Vagina (tissue), 2 donors: ENCODE measurements around the gene ZNF160. TPM values are rescaled to one million over a fixed set of nuclear protein-coding genes. Genes with fewer than 3 reads are reported as not detected.
"Not testable (repeated sequence)": the region's sequence is repeated elsewhere in the genome, so short reads cannot be mapped to it uniquely, and the experiment has no call there.

Experiments used
- DNase-seq, 2 donors: peaks; one replicate each; pipeline ENCODE4 v3.0.0-alpha.2; 2017; ENCODE audit errors: extremely low spot score in 2 of 2
- H3K27ac ChIP-seq: fragments of 200-600 bp; sonication (generic); one replicate; pipeline ENCODE4 v1.5.1; 2019
- H3K27me3 ChIP-seq: fragments of 200-600 bp; sonication (generic); one replicate; pipeline ENCODE4 v1.5.1; 2019
- H3K36me3 ChIP-seq, 2 donors: fragments of 200-600 bp; sonication (generic); one replicate each; pipeline ENCODE4 v1.5.1; 2017 to 2019
- H3K4me1 ChIP-seq: fragments of 200-600 bp; sonication (generic); one replicate; pipeline ENCODE4 v1.5.1; 2019
- H3K4me3 ChIP-seq, 2 donors: fragments of 200-600 bp; sonication (generic); 1 replicate in 1 of 2; 2 replicates in 1 of 2; pipeline ENCODE4 v1.5.1; 2016 to 2019
- H3K9me3 ChIP-seq: fragments of 200-600 bp; sonication (generic); one replicate; pipeline ENCODE4 v1.5.1; 2019
- POLR2A ChIP-seq, 2 donors: fragments of 450-650 bp; IDR thresholded peaks; one replicate each; pipeline ENCODE4 v1.6.1; 2017; ENCODE audit warnings: antibody characterized with exemption in 2 of 2, mild to moderate bottlenecking in 2 of 2, moderate library complexity in 2 of 2
- POLR2AphosphoS5 ChIP-seq, 2 donors: sonication (generic); formaldehyde crosslinking; IDR thresholded peaks; one replicate each; pipeline ENCODE4 v1.9.0; 2017; ENCODE audit warnings: antibody characterized with exemption in 2 of 2, mild to moderate bottlenecking in 2 of 2, low read depth in 1 of 2; ENCODE audit not compliant: insufficient read depth in 1 of 2
- intact Hi-C: fragments of 100-400 bp; cut with DNase I; formaldehyde crosslinking; loops from one replicate; pipeline ENCODE4 v1.15.1; 2023
- total RNA-seq: library from RNA; depleted of rRNA; stranded (reverse); fragments of >200 nt; gene quantifications from one replicate; pipeline ENCODE4 v1.2.3, GENCODE V29; 2016
- TF ChIP-seq, protein P1 (sequence below), 3 experiments: fragments of 450-650 bp in 2 of 3; fragments of 200-600 bp in 1 of 3; sonication (generic) in 1 of 3; IDR thresholded peaks; one replicate each; pipeline ENCODE4 v1.5.1; 2017 to 2019; ENCODE audit warnings: antibody characterized with exemption in 3 of 3, mild to moderate bottlenecking in 2 of 3, moderate library complexity in 2 of 3

The ZNF160 gene
- total RNA-seq, 1 donor from 2014 or later = 41.7 TPM

DNA sequence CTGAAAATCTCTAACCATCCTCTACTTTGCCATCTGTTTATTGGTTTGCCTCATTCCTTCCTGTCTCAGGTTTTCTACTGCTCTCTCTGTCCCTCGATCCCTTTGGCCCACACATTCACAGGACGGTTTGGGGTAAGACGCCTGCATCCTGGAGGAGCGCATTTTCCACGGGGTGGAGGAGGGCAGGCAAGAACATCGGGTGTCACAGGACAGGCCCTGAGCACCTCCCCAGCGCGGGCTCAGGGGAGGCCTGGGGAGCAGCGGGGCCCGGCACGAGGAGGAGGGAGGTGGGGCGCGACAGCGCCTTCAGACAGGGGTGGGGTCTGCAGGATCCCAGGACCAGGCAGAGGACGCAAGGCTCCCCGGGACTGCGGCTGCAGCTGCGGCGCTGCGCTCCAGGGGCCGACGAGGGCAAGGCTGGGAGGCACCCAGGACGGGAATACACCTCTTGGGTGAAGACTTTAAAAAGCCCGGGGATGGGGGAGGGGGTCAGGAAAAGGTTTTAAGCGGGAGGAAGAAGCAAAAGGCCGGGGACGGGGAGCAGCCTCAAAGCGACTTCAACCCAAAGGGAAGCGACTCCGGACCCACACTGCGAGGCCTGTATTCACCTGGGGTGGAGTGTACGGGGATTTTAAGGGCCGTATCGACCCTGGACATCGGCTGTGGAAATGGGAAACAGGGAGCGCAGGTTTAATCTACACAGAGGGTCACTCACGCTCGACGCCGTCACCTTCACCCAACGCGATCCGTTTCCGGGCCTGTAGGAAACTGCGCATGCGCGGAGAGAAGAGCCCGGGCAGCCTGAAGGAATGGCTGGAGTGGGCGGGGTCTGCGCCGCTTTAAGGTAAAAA lies 29.1 kb upstream of the ZNF160 start, which contains the start of gene ZNF415:
ZNF415 (minus strand) TSS at position 770 of the 851 bp plus-strand sequence. CDS start 10,234 bp downstream, outside the sequence.
- Histone ChIP-seq H3K4me1 (peaks cover 24% of the 10 kb centered on the region), H3K36me3 (no peaks in the 10 kb centered on the region), H3K27me3 (no peaks in the 10 kb centered on the region), H3K27ac (peak within 1 kb of the TSS; percentile 48), H3K9me3 (no peaks in the 10 kb centered on the region), H3K4me3 (peak within 1 kb of the TSS; percentile 46 to 67)
- intact Hi-C loops = no loop called here
- DNase-seq = no peak
- TF ChIP-seq POLR2AphosphoS5 (IDR thresholded peaks at IDR 0.05; ENCODE audit: insufficient read depth in 1 of 2, low read depth in 1 of 2) (peak; percentile 64 to 87), POLR2A (IDR thresholded peaks at IDR 0.05) (no peak)
- TF ChIP-seq, protein P1, sequence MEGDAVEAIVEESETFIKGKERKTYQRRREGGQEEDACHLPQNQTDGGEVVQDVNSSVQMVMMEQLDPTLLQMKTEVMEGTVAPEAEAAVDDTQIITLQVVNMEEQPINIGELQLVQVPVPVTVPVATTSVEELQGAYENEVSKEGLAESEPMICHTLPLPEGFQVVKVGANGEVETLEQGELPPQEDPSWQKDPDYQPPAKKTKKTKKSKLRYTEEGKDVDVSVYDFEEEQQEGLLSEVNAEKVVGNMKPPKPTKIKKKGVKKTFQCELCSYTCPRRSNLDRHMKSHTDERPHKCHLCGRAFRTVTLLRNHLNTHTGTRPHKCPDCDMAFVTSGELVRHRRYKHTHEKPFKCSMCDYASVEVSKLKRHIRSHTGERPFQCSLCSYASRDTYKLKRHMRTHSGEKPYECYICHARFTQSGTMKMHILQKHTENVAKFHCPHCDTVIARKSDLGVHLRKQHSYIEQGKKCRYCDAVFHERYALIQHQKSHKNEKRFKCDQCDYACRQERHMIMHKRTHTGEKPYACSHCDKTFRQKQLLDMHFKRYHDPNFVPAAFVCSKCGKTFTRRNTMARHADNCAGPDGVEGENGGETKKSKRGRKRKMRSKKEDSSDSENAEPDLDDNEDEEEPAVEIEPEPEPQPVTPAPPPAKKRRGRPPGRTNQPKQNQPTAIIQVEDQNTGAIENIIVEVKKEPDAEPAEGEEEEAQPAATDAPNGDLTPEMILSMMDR (IDR thresholded peaks at IDR 0.05) = no peak

DNA sequence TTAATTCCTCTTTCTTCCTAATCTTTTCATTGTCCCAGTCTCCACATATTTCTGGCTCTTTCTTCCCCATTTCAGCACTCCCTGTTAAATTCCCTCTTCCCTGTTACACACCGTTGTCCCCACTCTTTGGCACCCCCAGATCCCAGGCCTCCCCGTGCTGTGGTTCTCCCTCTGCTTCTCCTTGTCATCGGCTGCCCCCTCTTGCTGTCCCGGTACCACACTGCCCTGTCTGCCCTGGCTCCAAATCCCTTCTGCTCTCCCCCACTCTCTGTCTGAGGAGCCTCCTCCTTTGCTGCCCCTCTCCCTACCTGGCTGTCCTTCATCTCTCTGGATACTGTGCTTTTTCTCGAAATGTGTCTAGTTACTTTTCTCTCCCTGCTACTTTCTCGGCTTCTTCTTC lies 28.5 kb upstream of the ZNF160 start:
- intact Hi-C loops = no loop called here

DNA sequence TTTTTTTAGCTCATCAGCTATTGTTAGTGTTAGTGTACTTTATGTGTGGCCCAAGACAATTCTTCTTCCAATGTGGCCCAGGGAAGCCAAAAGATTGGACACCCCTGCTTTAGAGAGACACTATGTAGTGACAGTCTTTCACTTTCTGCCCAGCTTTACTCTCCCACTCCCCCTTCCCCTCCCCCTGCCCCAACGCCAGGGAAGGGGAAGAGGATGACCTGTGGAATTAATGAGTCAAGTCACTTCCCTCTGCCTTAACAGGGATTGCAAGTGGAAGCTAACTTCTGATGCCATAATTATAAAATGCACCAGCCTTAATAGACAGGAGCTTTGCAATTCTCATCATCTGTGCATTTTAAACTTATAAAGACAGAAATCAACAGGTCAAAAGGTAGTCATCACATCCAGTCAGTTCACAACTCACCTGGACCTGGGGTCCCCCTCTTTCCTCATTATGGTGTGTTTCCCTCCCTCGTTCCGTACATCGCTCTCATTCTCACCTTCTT lies 27.9 kb upstream of the ZNF160 start:
- Histone ChIP-seq H3K27me3 (no peaks in the 10 kb centered on the region), H3K4me1 (peaks cover 24% of the 10 kb centered on the region), H3K27ac (no peak overlapping the region), H3K4me3 (no peak overlapping the region), H3K9me3 (no peaks in the 10 kb centered on the region), H3K36me3 (no peaks in the 10 kb centered on the region)
- TF ChIP-seq POLR2A (IDR thresholded peaks at IDR 0.05) (no peak), POLR2AphosphoS5 (IDR thresholded peaks at IDR 0.05; ENCODE audit: insufficient read depth in 1 of 2, low read depth in 1 of 2) (no peak)
- TF ChIP-seq, protein P1 (IDR thresholded peaks at IDR 0.05) = no peak
- intact Hi-C loops = no loop called here
- DNase-seq = no peak

More for the DNA sequence above, 28.5 kb upstream of the ZNF160 start:
- Histone ChIP-seq H3K27me3 (no peaks in the 10 kb centered on the region), H3K27ac (no peak overlapping the region), H3K4me1 (peaks cover 24% of the 10 kb centered on the region), H3K9me3 (no peaks in the 10 kb centered on the region), H3K36me3 (no peaks in the 10 kb centered on the region), H3K4me3 (peak overlapping the region; percentile 46 to 67)
- DNase-seq = no peak
- TF ChIP-seq, protein P1 (IDR thresholded peaks at IDR 0.05) = no peak
- no peak for TF ChIP-seq POLR2AphosphoS5 (IDR thresholded peaks at IDR 0.05; ENCODE audit: insufficient read depth in 1 of 2, low read depth in 1 of 2)
- no peak for TF ChIP-seq POLR2A (IDR thresholded peaks at IDR 0.05)

DNA sequence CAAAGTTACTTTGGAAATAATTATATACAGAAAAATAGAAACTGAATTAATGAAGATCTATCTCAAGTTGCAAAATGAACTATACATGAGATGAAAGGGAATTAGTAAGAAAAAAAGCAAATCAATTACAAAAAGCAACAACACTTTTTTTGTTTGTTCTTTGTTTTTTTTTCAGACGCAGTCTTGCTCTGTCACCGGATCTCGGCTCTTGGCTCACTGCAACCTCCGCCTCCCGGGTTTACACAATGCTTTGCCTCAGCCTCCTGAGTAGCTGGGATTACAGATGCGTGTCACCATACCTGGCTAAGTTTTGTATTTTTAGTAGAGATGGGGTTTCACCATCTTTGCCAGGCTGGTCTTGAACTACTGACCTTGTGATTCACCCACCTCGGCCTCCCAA lies 27.3 kb upstream of the ZNF160 start:
- Histone ChIP-seq H3K4me1 (peaks cover 24% of the 10 kb centered on the region), H3K36me3 (no peaks in the 10 kb centered on the region), H3K9me3 (no peaks in the 10 kb centered on the region), H3K27ac (no peak overlapping the region), H3K27me3 (no peaks in the 10 kb centered on the region), H3K4me3 (no peak overlapping the region)
- intact Hi-C loops = no loop called here
- no peak for DNase-seq
- TF ChIP-seq POLR2A (IDR thresholded peaks at IDR 0.05) (no peak), POLR2AphosphoS5 (IDR thresholded peaks at IDR 0.05; ENCODE audit: insufficient read depth in 1 of 2, low read depth in 1 of 2) (no peak)
- TF ChIP-seq, protein P1 (IDR thresholded peaks at IDR 0.05) = no peak

DNA sequence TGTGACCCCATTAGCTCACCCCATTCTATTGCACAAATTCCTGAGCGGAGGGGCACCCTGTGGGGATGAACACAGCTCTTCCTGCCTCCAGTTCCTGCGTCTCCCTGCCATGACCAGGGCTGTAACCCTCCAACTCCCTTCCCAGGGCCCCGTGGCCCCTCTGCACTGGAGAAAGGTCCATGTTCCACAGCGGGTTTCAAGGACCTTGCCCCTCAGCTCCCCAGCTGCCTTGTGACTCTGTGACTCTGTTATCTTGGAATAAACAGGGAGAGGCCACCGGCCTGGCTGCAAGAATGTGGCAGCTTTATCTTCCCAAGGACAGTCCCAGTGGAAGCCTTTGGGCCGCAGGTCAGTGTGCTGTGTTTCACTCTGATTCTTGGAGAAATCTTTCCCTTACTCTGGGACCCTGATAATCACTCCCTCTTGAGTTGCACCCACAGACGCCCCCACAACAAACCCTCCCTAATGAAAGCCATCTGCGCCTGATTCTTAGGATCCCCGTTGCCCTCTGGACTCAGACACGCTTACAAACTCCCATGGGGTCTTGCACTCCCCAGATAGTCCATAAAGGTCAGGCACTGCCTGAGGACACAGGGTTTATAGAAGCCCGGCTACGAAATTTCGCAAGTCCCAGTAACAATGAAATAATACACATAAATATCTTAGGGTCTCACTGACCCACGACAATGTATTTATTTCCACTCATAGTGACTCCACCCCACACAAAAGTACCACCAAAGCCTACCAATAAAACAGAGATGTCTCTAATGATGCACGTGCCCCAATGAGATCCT lies 23.7 kb upstream of the ZNF160 start:
- DNase-seq = not testable (repeated sequence)

More for the DNA sequence above, 23.7 kb upstream of the ZNF160 start:
- peaks cover 15% of the 10 kb centered on the region for H3K4me1 ChIP-seq
- not testable (repeated sequence) for H3K27me3 ChIP-seq, H3K27ac ChIP-seq, H3K36me3 ChIP-seq, H3K9me3 ChIP-seq, H3K4me3 ChIP-seq
- intact Hi-C loops = loop anchor here (2.0 kb wide), 1 partner anchor 28 kb away; no protein-coding TSS in a partner anchor
